GM13977 (cell line): ENCODE measurements around the gene NEU1.
"Not testable (repeated sequence)": the region's sequence is repeated elsewhere in the genome, so short reads cannot be mapped to it uniquely, and the experiment has no call there.

Source experiments
- DNase-seq: peaks from one replicate; pipeline ENCODE4 v3.0.0; 2012; ENCODE audit warnings: low spot score
- in situ Hi-C: fragments of 300-500 bp; cut with MboI; formaldehyde crosslinking; loops from one replicate; pipeline ENCODE4 v1.12.0; 2022; ENCODE audit warnings: low sequenced_read_pairs, low pct_unique_long_range_greater_than_20kb, mixed read lengths, inconsistent platforms; ENCODE audit not compliant: unreplicated experiment
- TF ChIP-seq, protein P1 (sequence below): IDR thresholded peaks from 2 replicates; pipeline ENCODE4 v1.5.1; 2012; ENCODE audit warnings: mild to moderate bottlenecking, control low read depth; ENCODE audit not compliant: insufficient read depth; ENCODE audit errors: extremely low read depth, missing control alignments

The NEU1 gene

DNA sequence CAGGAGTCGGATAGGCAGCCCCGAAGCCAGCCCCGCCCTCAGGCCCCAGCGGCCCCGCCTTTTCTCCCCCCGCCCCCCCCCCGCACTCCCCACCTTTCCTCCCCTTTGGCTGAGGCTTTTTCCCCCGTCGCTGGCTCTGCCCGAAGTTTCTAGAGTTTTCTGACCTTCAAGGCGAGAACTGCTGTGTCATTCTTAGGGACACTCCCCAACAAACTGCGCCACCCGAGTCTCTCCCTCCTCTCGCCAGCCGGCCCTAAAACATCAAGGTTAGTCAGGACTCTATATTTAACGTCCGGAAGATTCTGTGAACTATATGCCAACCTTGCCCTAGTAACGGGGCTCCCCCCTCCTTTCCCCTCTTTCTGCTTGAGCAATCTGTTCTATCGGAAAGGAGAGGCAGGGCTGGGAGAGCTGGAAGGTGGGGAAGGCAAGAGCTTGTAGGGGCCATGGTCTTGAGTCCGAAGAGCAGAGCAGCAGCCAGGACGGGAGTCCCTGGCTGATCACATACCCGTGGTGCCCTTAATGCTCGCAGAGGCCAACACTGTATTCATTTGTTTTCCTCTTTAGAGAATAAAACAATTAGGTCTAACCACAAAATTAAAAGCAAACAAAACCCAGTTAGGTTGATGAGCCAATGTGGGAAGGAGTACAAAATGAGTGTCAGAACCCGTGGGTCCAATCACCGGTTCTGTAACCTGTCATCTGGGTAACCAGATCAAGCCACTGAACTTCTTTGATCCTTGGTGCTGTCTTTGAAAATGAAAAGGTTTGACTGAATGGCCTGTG is 40.4 kb downstream of the NEU1 start:
- DNase-seq: peak; percentile 61
- TF ChIP-seq, protein P1, sequence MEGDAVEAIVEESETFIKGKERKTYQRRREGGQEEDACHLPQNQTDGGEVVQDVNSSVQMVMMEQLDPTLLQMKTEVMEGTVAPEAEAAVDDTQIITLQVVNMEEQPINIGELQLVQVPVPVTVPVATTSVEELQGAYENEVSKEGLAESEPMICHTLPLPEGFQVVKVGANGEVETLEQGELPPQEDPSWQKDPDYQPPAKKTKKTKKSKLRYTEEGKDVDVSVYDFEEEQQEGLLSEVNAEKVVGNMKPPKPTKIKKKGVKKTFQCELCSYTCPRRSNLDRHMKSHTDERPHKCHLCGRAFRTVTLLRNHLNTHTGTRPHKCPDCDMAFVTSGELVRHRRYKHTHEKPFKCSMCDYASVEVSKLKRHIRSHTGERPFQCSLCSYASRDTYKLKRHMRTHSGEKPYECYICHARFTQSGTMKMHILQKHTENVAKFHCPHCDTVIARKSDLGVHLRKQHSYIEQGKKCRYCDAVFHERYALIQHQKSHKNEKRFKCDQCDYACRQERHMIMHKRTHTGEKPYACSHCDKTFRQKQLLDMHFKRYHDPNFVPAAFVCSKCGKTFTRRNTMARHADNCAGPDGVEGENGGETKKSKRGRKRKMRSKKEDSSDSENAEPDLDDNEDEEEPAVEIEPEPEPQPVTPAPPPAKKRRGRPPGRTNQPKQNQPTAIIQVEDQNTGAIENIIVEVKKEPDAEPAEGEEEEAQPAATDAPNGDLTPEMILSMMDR: no peak
- in situ Hi-C loops: no loop called here

DNA sequence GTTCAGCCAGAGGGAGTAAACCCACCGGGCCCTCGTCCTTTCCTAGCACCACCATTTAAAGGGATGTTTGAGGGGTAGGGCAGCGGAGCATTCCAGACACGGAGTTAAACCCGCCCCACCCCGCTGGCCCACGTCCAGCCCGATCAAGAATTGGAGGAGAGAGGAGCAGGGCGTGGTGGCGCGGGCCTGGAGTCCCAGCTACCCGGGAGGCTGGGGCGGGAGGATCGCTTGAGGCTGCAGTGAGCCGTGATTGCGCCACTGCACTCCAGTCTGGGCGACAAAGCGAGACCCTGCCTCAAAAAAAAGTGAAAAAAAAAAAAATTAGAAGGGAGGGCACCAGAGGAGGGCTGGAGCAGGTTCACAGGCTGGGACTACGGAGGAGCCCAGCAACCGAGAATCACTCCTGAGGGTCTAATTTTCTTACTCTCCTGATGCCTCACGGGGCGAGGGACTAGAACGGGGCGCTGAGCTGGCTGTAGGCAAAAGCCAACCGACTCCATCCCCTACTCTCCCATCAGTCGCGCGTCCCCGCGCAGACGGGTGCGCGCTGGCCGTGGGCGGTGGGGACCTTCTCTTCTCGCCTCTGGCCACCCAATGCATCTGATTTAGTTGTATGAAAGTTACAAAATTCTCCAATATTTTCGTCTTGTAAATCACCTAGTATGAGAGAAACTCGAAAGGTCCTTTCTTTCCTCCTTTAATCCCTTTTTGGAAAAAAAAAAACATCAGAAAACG is 41.2 kb downstream of the NEU1 start:
- TF ChIP-seq, protein P1: no peak
- in situ Hi-C loops: no loop called here
- peak; percentile 65 for DNase-seq

GRCh38 chr6:31820399-31820798 is 42.2 kb downstream of the NEU1 start:
- in situ Hi-C loops, DNase-seq: not testable (repeated sequence)

GRCh38 chr6:31819871-31820299 is 42.7 kb downstream of the NEU1 start:
- in situ Hi-C loops: no loop called here
- no peak for DNase-seq
- TF ChIP-seq, protein P1: no peak

DNA sequence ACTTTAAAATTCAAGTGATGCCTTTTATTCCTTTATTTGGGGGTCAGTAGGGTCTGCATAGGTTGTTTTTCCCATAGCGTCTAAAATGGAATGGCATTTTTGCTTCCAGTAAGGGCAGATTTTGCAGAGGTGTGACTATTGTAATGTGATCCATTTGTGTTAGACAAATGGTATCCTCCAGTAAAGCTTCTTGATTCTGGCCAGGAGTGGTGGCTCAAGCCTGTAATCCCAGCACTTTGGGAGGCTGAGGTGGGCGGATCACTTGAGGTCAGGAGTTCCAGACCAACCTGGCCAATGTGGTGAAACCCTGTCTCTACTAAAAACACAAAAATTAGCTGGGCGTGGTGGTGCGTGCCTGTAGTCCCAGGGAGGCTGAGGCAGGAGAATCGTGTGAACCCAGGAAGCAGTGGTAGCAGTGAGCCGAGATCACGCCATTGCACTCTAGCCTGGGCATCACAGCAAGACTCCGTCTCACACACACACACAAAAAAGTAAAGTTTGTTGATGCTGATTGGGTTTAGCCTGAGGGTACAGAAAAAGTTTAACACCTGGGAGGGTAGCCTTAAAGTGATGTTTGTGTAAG is 44.6 kb downstream of the NEU1 start:
- DNase-seq, in situ Hi-C loops: not testable (repeated sequence)

DNA sequence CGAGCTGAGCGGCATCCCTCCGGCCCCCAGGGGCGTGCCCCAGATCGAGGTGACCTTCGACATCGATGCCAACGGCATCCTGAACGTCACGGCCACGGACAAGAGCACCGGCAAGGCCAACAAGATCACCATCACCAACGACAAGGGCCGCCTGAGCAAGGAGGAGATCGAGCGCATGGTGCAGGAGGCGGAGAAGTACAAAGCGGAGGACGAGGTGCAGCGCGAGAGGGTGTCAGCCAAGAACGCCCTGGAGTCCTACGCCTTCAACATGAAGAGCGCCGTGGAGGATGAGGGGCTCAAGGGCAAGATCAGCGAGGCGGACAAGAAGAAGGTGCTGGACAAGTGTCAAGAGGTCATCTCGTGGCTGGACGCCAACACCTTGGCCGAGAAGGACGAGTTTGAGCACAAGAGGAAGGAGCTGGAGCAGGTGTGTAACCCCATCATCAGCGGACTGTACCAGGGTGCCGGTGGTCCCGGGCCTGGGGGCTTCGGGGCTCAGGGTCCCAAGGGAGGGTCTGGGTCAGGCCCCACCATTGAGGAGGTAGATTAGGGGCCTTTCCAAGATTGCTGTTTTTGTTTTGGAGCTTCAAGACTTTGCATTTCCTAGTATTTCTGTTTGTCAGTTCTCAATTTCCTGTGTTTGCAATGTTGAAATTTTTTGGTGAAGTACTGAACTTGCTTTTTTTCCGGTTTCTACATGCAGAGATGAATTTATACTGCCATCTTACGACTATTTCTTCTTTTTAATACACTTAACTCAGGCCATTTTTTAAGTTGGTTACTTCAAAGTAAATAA is 45.3 kb downstream of the NEU1 start:
- in situ Hi-C loops, DNase-seq: not testable (repeated sequence)

DNA sequence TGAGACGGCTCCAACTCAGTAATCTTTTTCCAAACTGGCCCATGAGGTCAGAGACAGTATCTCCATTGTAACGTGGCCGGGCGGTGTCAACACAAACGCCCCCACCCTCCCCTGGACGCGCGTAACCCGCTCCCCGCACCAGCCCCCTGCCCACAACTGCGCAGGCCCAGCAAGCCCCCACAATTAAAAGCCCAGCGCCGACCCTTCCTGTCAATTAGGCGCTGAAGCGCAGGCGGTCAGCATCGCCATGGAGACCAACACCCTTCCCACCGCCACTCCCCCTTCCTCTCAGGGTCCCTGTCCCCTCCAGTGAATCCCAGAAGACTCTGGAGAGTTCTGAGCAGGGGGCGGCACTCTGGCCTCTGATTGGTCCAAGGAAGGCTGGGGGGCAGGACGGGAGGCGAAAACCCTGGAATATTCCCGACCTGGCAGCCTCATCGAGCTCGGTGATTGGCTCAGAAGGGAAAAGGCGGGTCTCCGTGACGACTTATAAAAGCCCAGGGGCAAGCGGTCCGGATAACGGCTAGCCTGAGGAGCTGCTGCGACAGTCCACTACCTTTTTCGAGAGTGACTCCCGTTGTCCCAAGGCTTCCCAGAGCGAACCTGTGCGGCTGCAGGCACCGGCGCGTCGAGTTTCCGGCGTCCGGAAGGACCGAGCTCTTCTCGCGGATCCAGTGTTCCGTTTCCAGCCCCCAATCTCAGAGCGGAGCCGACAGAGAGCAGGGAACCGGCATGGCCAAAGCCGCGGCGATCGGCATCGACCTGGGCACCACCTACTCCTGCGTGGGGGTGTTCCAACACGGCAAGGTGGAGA is 47.4 kb downstream of the NEU1 start, which contains the start of the genes HSPA1A and HSPA1L:
TSS of gene HSPA1A (plus strand) at position 519 of the 814 bp plus-strand sequence. CDS start at position 733, 214 bp downstream.
TSS of gene HSPA1L (minus strand) at position 259 of the 814 bp plus-strand sequence. CDS start 3,311 bp downstream, outside the sequence.
- TF ChIP-seq, protein P1: no peak
- in situ Hi-C loops: no loop called here
- peak; percentile 91 for DNase-seq
